K562 (cell line): ENCODE measurements around the gene CTNNBL1. TPM values are rescaled to one million over a fixed set of nuclear protein-coding genes. Genes with fewer than 3 reads are reported as not detected.

ENCODE experiments used
- ATAC-seq: fragments of 200-7000 bp; cut with Tn5 transposase; 3 replicates; pipeline ENCODE4 v1.9.1; 2020; ENCODE audit warnings: moderate library complexity
- BruUV-seq: library from RNA; stranded (reverse); fragments of 400-500 nt; replicated peaks from 2 replicates; lab custom pipeline; 2021; lab: Mats Ljungman, UMichigan
- CTCF ChIA-PET: fragments of 300-600 bp; formaldehyde crosslinking; extraction: SDS; loops from one replicate; lab custom pipeline; 2021; ENCODE audit warnings: low intra/inter-chr PET ratio; lab: Yijun Ruan, JAX
- POLR2A ChIA-PET: fragments of 300-600, 350-650 bp; sonication (Branson Sonifier 250); formaldehyde crosslinking; extraction: SDS; loops from one replicate; lab custom pipeline; 2021; ENCODE audit warnings: antibody characterized with exemption, inconsistent platforms; lab: Yijun Ruan, JAX
- DNase-seq, 4 experiments: peaks; one replicate each; pipeline versions ENCODE4 v3.0.0 to v3.0.0-alpha.2; 2011 to 2018; ENCODE audit warnings: low spot score in 3 of 4, mixed read lengths in 3 of 4; ENCODE audit errors: extremely low read depth in 1 of 4
- FAIRE-seq: peaks from 2 replicates; lab custom pipeline; 2011; peaks lifted over from hg19 to GRCh38; lab: Jason Lieb, UNC
- H2AFZ ChIP-seq: 2 replicates; pipeline ENCODE4 v1.6.0; 2011; ENCODE audit warnings: low read depth, low read length, control low read depth, inconsistent platforms
- H3K27ac ChIP-seq: fragments of 200-600 bp; 3 replicates; pipeline ENCODE4 v1.8.0; 2011; ENCODE audit warnings: low read depth, mild to moderate bottlenecking, control low read depth, inconsistent platforms, low read length, moderate library complexity, mixed read lengths; ENCODE audit errors: extremely low read depth
- H3K27me3 ChIP-seq, 2 experiments: fragments of 300-600 bp in 1 of 2; 2 replicates in 1 of 2; 3 replicates in 1 of 2; pipeline versions ENCODE4 v1.6.0 to v1.8.0; 2011; ENCODE audit warnings: inconsistent platforms in 2 of 2, low read length in 2 of 2, mild to moderate bottlenecking in 1 of 2, mixed read lengths in 1 of 2, moderate library complexity in 1 of 2; ENCODE audit not compliant: control insufficient read depth in 2 of 2, insufficient read depth in 2 of 2
- H3K36me3 ChIP-seq: fragments of 300-600 bp; 3 replicates; pipeline ENCODE4 v1.8.0; 2011; ENCODE audit warnings: mild to moderate bottlenecking, low read length, inconsistent platforms; ENCODE audit not compliant: control insufficient read depth, insufficient read depth
- H3K4me1 ChIP-seq, 2 experiments: fragments of 200-600 bp in 1 of 2; replicated peaks in 1 of 2; 2 replicates in 1 of 2; 3 replicates in 1 of 2; pipeline versions ENCODE4 v1.5.1 to v1.8.0; 2011; ENCODE audit warnings: inconsistent platforms in 2 of 2, low read length in 2 of 2, mild to moderate bottlenecking in 1 of 2, mixed read lengths in 1 of 2, moderate library complexity in 1 of 2; ENCODE audit not compliant: control insufficient read depth in 2 of 2, insufficient read depth in 2 of 2
- H3K4me2 ChIP-seq: 2 replicates; pipeline ENCODE4 v1.6.1; 2011; ENCODE audit warnings: low read length, control low read depth, inconsistent platforms, mixed read lengths; ENCODE audit not compliant: insufficient read depth
- H3K4me3 ChIP-seq: fragments of 200-600 bp; sonication (generic), shearing (Covaris generic); 2 replicates; pipeline ENCODE4 v1.5.1; 2016; ENCODE audit warnings: control low read depth, inconsistent platforms
- H3K79me2 ChIP-seq: fragments of 200-600 bp; 3 replicates; pipeline ENCODE4 v1.8.0; 2011; ENCODE audit warnings: low read length, inconsistent platforms; ENCODE audit not compliant: control insufficient read depth, insufficient read depth
- H3K9ac ChIP-seq, 2 experiments: 2 replicates each; pipeline versions ENCODE4 v1.6.0 to v1.6.1; 2011; ENCODE audit warnings: low read depth in 2 of 2, low read length in 2 of 2, control low read depth in 1 of 2, inconsistent platforms in 1 of 2, mild to moderate bottlenecking in 1 of 2, mixed read lengths in 1 of 2; ENCODE audit not compliant: insufficient read depth in 1 of 2
- H3K9me1 ChIP-seq: one replicate; pipeline ENCODE4 v1.6.0; 2011; ENCODE audit warnings: inconsistent platforms, mild to moderate bottlenecking, low read length, moderate library complexity; ENCODE audit not compliant: control insufficient read depth, insufficient read depth
- H3K9me3 ChIP-seq: replicated peaks from 2 replicates; pipeline ENCODE4 v1.5.1; 2011; ENCODE audit warnings: low read depth, low read length, inconsistent platforms; ENCODE audit not compliant: control insufficient read depth, insufficient read depth
- H4K20me1 ChIP-seq: replicated peaks from 2 replicates; pipeline ENCODE4 v1.6.1; 2011; ENCODE audit warnings: low read length, inconsistent platforms, mixed read lengths; ENCODE audit not compliant: control insufficient read depth, insufficient read depth
- ATF7 ChIP-seq: fragments of 450-650 bp; IDR thresholded peaks from 2 replicates; pipeline ENCODE4 v1.7.1; 2014; ENCODE audit warnings: mild to moderate bottlenecking, moderate library complexity
- EHMT2 ChIP-seq: fragments of 450-650 bp; IDR thresholded peaks from 2 replicates; pipeline ENCODE4 v1.6.1; 2018; ENCODE audit warnings: antibody characterized with exemption
- IRF2 ChIP-seq: sonication (generic); formaldehyde crosslinking; IDR thresholded peaks from 2 replicates; pipeline ENCODE4 v1.8.1; 2022; ENCODE audit warnings: mild to moderate bottlenecking, missing genetic modification reagents
- PRDM10 ChIP-seq: fragments of 450-650 bp; IDR thresholded peaks from 2 replicates; pipeline ENCODE4 v1.6.1; 2018; ENCODE audit not compliant: partially characterized antibody
- STAT5B ChIP-seq: fragments of 250-450 bp; sonication (Bioruptor Pico); IDR thresholded peaks from 2 replicates; pipeline ENCODE4 v1.8.0; 2021; ENCODE audit warnings: mild to moderate bottlenecking, inconsistent platforms
- ZFP36 ChIP-seq: fragments of 150-350 bp; IDR thresholded peaks from 2 replicates; pipeline ENCODE4 v1.6.1; 2018; ENCODE audit warnings: low read length, low read depth; ENCODE audit not compliant: partially characterized antibody
- ZNF586 ChIP-seq: fragments of 450-650 bp; formaldehyde crosslinking; conservative IDR thresholded peaks from 2 replicates; pipeline ENCODE4 v1.4.0; 2020; ENCODE audit warnings: mild to moderate bottlenecking, moderate library complexity
- ZNF75A ChIP-seq: fragments of 450-650 bp; formaldehyde crosslinking; IDR thresholded peaks from 2 replicates; pipeline ENCODE4 v1.4.0; 2020; ENCODE audit warnings: mild to moderate bottlenecking
- WGBS: fragments of 100-300 bp; shearing (Covaris generic); methylation state at CpG from one replicate; pipeline ENCODE4 v1.1.6; 2016; ENCODE audit warnings: low coverage, mixed read lengths; ENCODE audit not compliant: insufficient coverage; ENCODE audit errors: missing lambda C conversion rate; 5-methylcytosine and 5-hydroxymethylcytosine counted together
- in situ Hi-C: fragments of 300-500 bp; cut with MboI; formaldehyde crosslinking; loops from 4 replicates; pipeline ENCODE4 v1.15.0; 2018; ENCODE audit warnings: inconsistent platforms, mixed read lengths
- intact Hi-C: fragments of 100-400 bp; cut with micrococcal nuclease; formaldehyde crosslinking; loops from 2 replicates; pipeline ENCODE4 v1.14.2; 2022
- polyA plus RNA-seq, 8 experiments: library from polyadenylated mRNA; depleted of rRNA in 4 of 8; stranded (reverse) in 5 of 8; unstranded in 3 of 8; fragments of >200 nt; fragmentation: Nextera tagmentation in 2 of 8; fragmentation: Illumina TruSeq in 1 of 8; extraction: Ambion mirVana in 2 of 8; extraction: Trizol in 1 of 8; gene quantifications; 2 replicates each; pipeline versions ENCODE4 v1.2.1 to v1.2.3, GENCODE V29; 2011 to 2014; ENCODE audit warnings: inconsistent platforms in 1 of 8, missing spikeins in 1 of 8
- total RNA-seq, 7 experiments: library from RNA; depleted of rRNA in 6 of 7; stranded (reverse); fragments of >200 nt in 6 of 7; fragmentation: Illumina TruSeq in 2 of 7; extraction: Trizol in 2 of 7; gene quantifications; 2 replicates each; pipeline versions ENCODE4 v1.2.1 to v1.2.3, GENCODE V29; 2011 to 2021; ENCODE audit warnings: low replicate concordance in 1 of 7

The CTNNBL1 gene
- total and polyA plus RNA-seq, 9 of the 15 experiments (the other 6 are each of a cell fraction or from before 2014, with no cell fraction given), result 32.4 to 85.6 (median 43.6) TPM

- Histone ChIP-seq H3K4me1 (0 out of 5 replicates have a peak, but pooled peaks cover 0 to 4% of the 10 kb centered on the region in 2 experiments), H3K79me2 (no peaks in the 10 kb centered on the region), H3K4me2 (no peak overlapping the region), H3K9me3 (no peaks in the 10 kb centered on the region), H3K36me3 (no peaks in the 10 kb centered on the region), H2AFZ (no peak overlapping the region), H3K9me1 (no peaks in the 10 kb centered on the region), H3K9ac (no peak overlapping the region)
- POLR2A ChIA-PET, result no interaction called here
- FAIRE-seq, result no peak
- ATAC-seq, result no peak
- intact Hi-C loops, result no loop called here
- DNase-seq, result no peak
- TF ChIP-seq EHMT2, result no peak
- TF ChIP-seq ZNF586, result no peak
- TF ChIP-seq PRDM10, result no peak
- TF ChIP-seq ZNF75A, result no peak
- no peak for TF ChIP-seq IRF2 (CRISPR knock-in tag)
- no peak for TF ChIP-seq ATF7
- TF ChIP-seq ZFP36, result no peak
- TF ChIP-seq STAT5B, result no peak
- TF ChIP-seq, all 486 proteins: peak for 0
- WGBS, result 0% methylated on average over 1 of the region's 1 CpG
- CTCF ChIA-PET, result no interaction called here
- H4K20me1 ChIP-seq, result no peaks in the 10 kb centered on the region; the same call in 1 of the 2 replicates
- in situ Hi-C loops, result no loop called here
- BruUV-seq, result no TSS peak
- H3K4me3 ChIP-seq, result no peak overlapping the region
- no peak overlapping the region for H3K27ac ChIP-seq
- peaks cover 36 to 65% of the 10 kb centered on the region in 2 experiments for H3K27me3 ChIP-seq
These were observed 20.4 kb upstream of the CTNNBL1 start for GRCh38 chr20:37673444-37673843.
